PFSK-1 (cell line): Measurements from ENCODE around the gene IP6K1.

Experiments
- FOXP2 ChIP-seq: optimal IDR thresholded peaks from 2 replicates; pipeline ENCODE3; 2011; ENCODE audit warnings: borderline replicate concordance, control low read depth, inconsistent platforms; ENCODE audit not compliant: insufficient read depth; ENCODE audit errors: extremely low read length, extremely low read depth
- POLR2AphosphoS5 ChIP-seq: IDR thresholded peaks from 2 replicates; pipeline ENCODE4 v1.6.1; 2012; ENCODE audit warnings: low read depth, mild to moderate bottlenecking, control low read depth, low read length, moderate library complexity
- SIN3A ChIP-seq: IDR thresholded peaks from 2 replicates; pipeline ENCODE4 v1.6.1; 2012; ENCODE audit warnings: mild to moderate bottlenecking, low read length, moderate library complexity, borderline replicate concordance; ENCODE audit not compliant: insufficient read depth
- TAF1 ChIP-seq: IDR thresholded peaks from 2 replicates; pipeline ENCODE4 v1.6.1; 2012; ENCODE audit warnings: low read length, control low read depth, borderline replicate concordance; ENCODE audit not compliant: insufficient read depth
- TF ChIP-seq, protein P1 (sequence below), 2 experiments: IDR thresholded peaks; 2 replicates each; pipeline versions ENCODE4 v1.6.1 to v1.8.0; 2011 to 2012; ENCODE audit warnings: low read depth in 2 of 2, low read length in 2 of 2, control low read depth in 1 of 2, inconsistent platforms in 1 of 2, mild to moderate bottlenecking in 1 of 2, moderate library complexity in 1 of 2; ENCODE audit not compliant: insufficient read depth in 1 of 2

Gene IP6K1

DNA sequence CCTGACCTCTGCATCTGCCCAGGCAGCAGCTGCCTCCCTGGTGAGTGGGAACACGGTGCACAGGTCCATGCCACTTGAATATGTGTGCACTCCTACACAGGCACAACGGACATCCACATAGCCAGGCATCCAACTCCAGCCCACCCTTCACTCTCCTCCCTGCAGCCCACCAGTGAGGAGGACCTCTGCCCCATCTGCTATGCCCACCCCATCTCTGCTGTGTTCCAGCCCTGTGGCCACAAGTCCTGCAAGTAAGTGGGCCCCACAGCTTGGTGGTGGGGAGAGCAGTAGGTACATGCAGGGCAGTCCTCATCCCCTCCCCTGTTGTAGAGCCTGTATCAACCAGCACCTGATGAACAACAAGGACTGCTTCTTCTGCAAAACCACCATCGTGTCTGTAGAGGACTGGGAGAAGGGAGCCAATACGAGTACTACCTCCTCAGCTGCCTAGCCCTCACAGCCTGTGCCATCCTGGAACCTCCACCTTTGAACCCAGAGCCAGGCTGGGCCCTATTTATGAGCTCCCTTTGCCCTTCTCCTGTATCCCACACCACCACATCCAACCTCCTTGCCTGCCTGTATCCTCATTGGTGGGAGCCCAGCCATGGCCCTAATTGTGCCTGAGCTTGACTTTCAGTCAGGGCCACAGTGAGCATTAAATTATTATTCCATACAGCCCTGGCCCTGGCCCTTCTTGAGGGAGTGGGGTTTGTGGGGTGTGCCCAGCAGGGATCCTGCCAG, 65.3 kb downstream of the IP6K1 start:
- TF ChIP-seq SIN3A (no peak), FOXP2 (no peak), TAF1 (no peak), POLR2AphosphoS5 (no peak; the same call in 1 of the 2 replicates)
- TF ChIP-seq, protein P1, sequence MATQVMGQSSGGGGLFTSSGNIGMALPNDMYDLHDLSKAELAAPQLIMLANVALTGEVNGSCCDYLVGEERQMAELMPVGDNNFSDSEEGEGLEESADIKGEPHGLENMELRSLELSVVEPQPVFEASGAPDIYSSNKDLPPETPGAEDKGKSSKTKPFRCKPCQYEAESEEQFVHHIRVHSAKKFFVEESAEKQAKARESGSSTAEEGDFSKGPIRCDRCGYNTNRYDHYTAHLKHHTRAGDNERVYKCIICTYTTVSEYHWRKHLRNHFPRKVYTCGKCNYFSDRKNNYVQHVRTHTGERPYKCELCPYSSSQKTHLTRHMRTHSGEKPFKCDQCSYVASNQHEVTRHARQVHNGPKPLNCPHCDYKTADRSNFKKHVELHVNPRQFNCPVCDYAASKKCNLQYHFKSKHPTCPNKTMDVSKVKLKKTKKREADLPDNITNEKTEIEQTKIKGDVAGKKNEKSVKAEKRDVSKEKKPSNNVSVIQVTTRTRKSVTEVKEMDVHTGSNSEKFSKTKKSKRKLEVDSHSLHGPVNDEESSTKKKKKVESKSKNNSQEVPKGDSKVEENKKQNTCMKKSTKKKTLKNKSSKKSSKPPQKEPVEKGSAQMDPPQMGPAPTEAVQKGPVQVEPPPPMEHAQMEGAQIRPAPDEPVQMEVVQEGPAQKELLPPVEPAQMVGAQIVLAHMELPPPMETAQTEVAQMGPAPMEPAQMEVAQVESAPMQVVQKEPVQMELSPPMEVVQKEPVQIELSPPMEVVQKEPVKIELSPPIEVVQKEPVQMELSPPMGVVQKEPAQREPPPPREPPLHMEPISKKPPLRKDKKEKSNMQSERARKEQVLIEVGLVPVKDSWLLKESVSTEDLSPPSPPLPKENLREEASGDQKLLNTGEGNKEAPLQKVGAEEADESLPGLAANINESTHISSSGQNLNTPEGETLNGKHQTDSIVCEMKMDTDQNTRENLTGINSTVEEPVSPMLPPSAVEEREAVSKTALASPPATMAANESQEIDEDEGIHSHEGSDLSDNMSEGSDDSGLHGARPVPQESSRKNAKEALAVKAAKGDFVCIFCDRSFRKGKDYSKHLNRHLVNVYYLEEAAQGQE (IDR thresholded peaks at IDR 0.05; ENCODE audit: insufficient read depth in 1 of 2, low read depth in 2 of 2, low read length in 2 of 2): no peak

DNA sequence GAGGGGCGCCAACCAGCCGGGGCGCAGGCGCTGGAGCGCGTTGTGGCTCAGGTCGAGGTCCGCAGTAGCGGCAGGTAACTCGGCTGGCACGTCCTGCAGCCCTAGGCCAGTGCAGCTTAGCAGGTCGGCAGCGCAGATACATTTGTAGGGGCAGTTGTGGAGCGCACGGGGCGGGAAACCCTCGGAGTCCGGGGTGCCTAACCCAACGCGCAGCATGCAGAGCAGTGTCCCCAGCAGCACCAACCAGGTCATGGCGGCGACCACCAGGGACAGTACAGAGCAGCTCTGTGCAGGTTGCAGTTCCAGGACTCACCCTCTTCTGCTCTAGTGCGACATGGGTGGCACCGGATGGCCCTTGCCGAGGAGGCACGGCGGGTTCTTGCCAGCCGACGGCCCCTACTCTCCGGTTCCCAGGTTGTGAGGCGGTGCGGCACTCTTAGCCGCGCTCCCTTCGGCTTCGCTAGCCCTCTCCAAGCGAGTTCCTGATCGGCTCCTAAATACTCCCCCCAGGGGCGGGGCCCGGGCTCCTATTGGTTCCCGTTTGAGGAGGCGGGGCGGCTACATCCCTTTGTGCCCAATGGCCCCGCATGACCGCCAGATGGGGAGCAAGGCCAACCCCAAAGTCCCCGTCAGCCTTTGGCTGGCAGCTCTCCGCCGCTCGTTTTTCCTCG, 67.0 kb downstream of the IP6K1 start, which contains the start of gene AMIGO3:
TSS of gene AMIGO3 (minus strand) at position 471 of the 671 bp plus-strand sequence. CDS start at position 252, 219 bp downstream.
- TF ChIP-seq, protein P1 (IDR thresholded peaks at IDR 0.05; ENCODE audit: insufficient read depth in 1 of 2, low read depth in 2 of 2, low read length in 2 of 2): no peak
- TF ChIP-seq TAF1 (no peak), POLR2AphosphoS5 (no peak), SIN3A (no peak), FOXP2 (no peak)

DNA sequence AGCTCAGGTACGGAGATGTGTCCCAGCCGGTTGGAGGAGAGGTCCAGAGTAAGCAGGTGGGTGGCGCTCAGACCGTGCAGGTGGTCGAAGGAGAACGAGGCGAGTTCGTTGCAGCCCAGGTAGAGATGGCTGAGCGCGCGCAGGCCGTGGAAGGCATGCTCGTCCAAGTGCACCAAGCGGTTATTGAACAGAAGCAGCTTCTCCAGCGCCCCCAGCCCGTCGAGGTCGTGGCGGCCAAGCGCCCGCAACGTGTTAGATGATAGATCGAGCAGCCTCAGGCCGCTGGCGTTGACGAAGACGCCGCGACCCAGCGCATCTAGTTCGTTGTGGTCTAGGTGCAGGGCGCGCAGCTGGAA, 67.5 kb downstream of the IP6K1 start:
- TF ChIP-seq POLR2AphosphoS5 (no peak), FOXP2 (no peak), TAF1 (no peak), SIN3A (no peak)
- TF ChIP-seq, protein P1 (IDR thresholded peaks at IDR 0.05; ENCODE audit: insufficient read depth in 1 of 2, low read depth in 2 of 2, low read length in 2 of 2): no peak

DNA sequence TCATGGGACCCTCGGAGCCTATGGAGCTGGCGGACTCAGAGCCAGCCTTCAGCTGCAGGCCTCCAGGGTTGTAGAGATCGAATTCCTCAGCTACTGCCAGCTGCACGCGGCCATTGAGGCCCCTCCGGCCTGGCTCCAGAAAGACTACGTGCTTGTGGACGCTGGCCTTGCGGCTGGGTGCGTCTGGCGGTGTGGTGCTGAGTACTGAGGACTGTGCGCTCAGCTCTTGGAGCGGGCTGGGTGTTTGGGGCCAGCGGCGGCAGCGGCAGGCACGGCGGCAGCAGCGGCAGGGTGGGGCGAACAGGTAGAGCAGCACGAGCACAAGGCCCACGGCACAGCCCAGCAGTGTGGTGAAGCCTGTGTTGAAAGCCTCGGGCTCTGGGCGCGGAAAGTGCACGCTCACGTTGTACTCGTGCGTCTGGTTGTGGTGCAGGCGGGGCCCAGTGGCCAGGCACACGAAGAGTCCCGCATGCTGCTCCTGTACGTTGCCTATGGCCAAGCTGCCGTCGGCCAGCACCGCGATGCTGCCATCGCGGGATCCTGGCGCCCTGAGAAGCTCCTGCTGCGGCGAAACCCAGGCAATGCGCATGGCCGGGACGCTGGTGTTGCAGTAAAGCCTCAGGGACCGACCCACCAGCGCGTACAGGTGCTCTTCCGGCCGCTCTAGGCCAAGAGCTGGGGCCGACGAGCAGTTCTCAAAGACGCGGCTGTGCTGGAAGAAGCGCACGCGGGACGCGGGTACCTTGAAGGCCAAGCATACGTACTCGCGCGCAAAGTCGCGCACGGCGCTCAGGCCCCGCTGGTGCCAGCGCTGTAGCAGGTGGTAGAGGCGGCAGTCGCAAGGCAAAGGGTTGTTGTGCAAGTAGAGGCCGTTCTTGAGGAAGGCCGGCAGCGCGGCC, 68.1 kb downstream of the IP6K1 start:
- TF ChIP-seq SIN3A (no peak), FOXP2 (no peak), TAF1 (no peak), POLR2AphosphoS5 (no peak)
- TF ChIP-seq, protein P1 (IDR thresholded peaks at IDR 0.05; ENCODE audit: insufficient read depth in 1 of 2, low read depth in 2 of 2, low read length in 2 of 2): no peak
